ENCODE data around the gene SNTG2. TPM values are rescaled to one million over a fixed set of nuclear protein-coding genes. Genes with fewer than 3 reads are reported as not detected.

Gene SNTG2
- total and polyA plus RNA-seq, 2 of the 13 experiments (the other 11 are each of a cell fraction or from before 2014, with no cell fraction given): not detected

GRCh38 chr2:1266351-1266750 lies 315.7 kb downstream of the SNTG2 start (continued):
- TF ChIP-seq PRDM15 (CRISPR knock-in tag; IDR thresholded peaks at IDR 0.05) (no peak), ZNF660 (CRISPR knock-in tag; IDR thresholded peaks at IDR 0.05; ENCODE audit: borderline replicate concordance, low read depth) (no peak)

GRCh38 chr2:1268034-1268433 lies 317.4 kb downstream of the SNTG2 start:
- no peaks in the 10 kb centered on the region for H3K36me3 ChIP-seq (replicated peaks in 1 of 2; ENCODE audit: control insufficient read depth in 1 of 2, insufficient read depth in 2 of 2, low read length in 2 of 2)
- no peaks in the 10 kb centered on the region for H4K20me1 ChIP-seq (ENCODE audit: insufficient read depth, low read length)
- no peak overlapping the region for H2AFZ ChIP-seq (ENCODE audit: low read length)
- intact Hi-C loops (cut with micrococcal nuclease; ENCODE audit: unreplicated experiment): no loop called here
- ATAC-seq: no peak
- no peaks in the 10 kb centered on the region for H3K79me2 ChIP-seq (ENCODE audit: insufficient read depth, low read length)
- no peaks in the 10 kb centered on the region for H3K4me1 ChIP-seq (ENCODE audit: insufficient read depth, low read length)
- TF ChIP-seq NR1H2 (CRISPR knock-in tag; IDR thresholded peaks at IDR 0.05; ENCODE audit: borderline replicate concordance, low read depth) (no peak), U2AF2 (IDR thresholded peaks at IDR 0.05; ENCODE audit: low read depth, low read length) (no peak), SSRP1 (CRISPR knock-in tag; IDR thresholded peaks at IDR 0.05) (no peak)
- BruUV-seq (replicated peaks): no TSS peak
- no peak for DNase-seq (ENCODE audit: low spot score)
- CTCF ChIA-PET (ENCODE audit: low intra/inter-chr PET ratio, low total read pairs): no interaction called here
- POLR2A ChIA-PET: no interaction called here
- H3K9me3 ChIP-seq (ENCODE audit: low read length): no peaks in the 10 kb centered on the region
- H3K27me3 ChIP-seq (ENCODE audit: control insufficient read depth in 1 of 2, insufficient read depth in 2 of 2, low read length in 2 of 2): peaks cover 0 to 23% of the 10 kb centered on the region in 2 experiments; a peak in 3 of 5 replicates
- in situ Hi-C loops (cut with HindIII; ENCODE audit: extremely low pct_ligation_motif_present, low pct_unique_long_range_greater_than_20kb): no loop called here
- 39% methylated on average over 7 of the region's 7 CpGs for WGBS (ENCODE audit: low lambda C conversion rate)
- no peak overlapping the region for H3K9ac ChIP-seq (ENCODE audit: insufficient read depth, low read depth, low read length)
- no peak overlapping the region for H3K4me3 ChIP-seq (replicated peaks in 1 of 3; ENCODE audit: insufficient read depth in 1 of 3, low read depth in 2 of 3, low read length in 3 of 3)
- no peak overlapping the region for H3K27ac ChIP-seq (ENCODE audit: extremely low read length, insufficient read depth, low read length)
- H3K4me2 ChIP-seq (ENCODE audit: low read depth, low read length): no peak overlapping the region
- FAIRE-seq: no peak
